HG02571 (cell line): ENCODE data around the gene GARIN5A.
A peak's percentile ranks its signal among the peaks of the same experiment; 100 is the strongest.

Experiments
- ATAC-seq: cut with Tn5 transposase; IDR thresholded peaks from one replicate; pipeline ENCODE4 v1.9.1; 2021; ENCODE audit warnings: mild to moderate bottlenecking, moderate library complexity; ENCODE audit not compliant: unreplicated experiment

The GARIN5A gene

GRCh38 chr19:50476224-50476906 lies at the start of gene GARIN5A, which contains the start of gene EMC10:
GARIN5A (minus strand) TSS chr19:50476848; CDS start chr19:50476388, 460 bp downstream.
EMC10 (plus strand) TSS chr19:50476507; CDS start chr19:50476545, 38 bp downstream.
- peak; percentile 75 for ATAC-seq

GRCh38 chr19:50522881-50523280 lies 46.2 kb upstream of the GARIN5A start:
- ATAC-seq, result no peak

GRCh38 chr19:50520822-50521465 lies 44.3 kb upstream of the GARIN5A start:
- ATAC-seq, result no peak

- no peak for ATAC-seq
These were observed 42.4 kb upstream of the GARIN5A start for GRCh38 chr19:50519006-50519575.

GRCh38 chr19:50518091-50519005 lies 41.7 kb upstream of the GARIN5A start:
- ATAC-seq, result no peak

- no peak for ATAC-seq
These were observed 41.0 kb upstream of the GARIN5A start for GRCh38 chr19:50517704-50518075.

- no peak for ATAC-seq
These were observed 40.5 kb upstream of the GARIN5A start for GRCh38 chr19:50516964-50517703.

- ATAC-seq, result no peak
These were observed 39.8 kb upstream of the GARIN5A start for GRCh38 chr19:50516456-50516855.

GRCh38 chr19:50515168-50515561 lies 38.5 kb upstream of the GARIN5A start:
- ATAC-seq, result no peak

GRCh38 chr19:50514346-50515167 lies 37.9 kb upstream of the GARIN5A start:
- ATAC-seq, result no peak

- no peak for ATAC-seq
These were observed 37.2 kb upstream of the GARIN5A start, which contains the start of gene ASPDH for GRCh38 chr19:50513746-50514345. ASPDH (minus strand) TSS chr19:50513913; CDS start chr19:50513823, 90 bp downstream.

GRCh38 chr19:50512999-50513745 lies 36.5 kb upstream of the GARIN5A start:
- ATAC-seq, result no peak

- ATAC-seq, result no peak
These were observed 35.7 kb upstream of the GARIN5A start for GRCh38 chr19:50512112-50512998.

GRCh38 chr19:50511069-50511822 lies 34.6 kb upstream of the GARIN5A start, which contains the start of gene JOSD2:
JOSD2 (minus strand) TSS chr19:50511191; CDS start chr19:50510431, 760 bp downstream.
- ATAC-seq, result peak; percentile 82

- ATAC-seq, result no peak
These were observed 34.0 kb upstream of the GARIN5A start for GRCh38 chr19:50510700-50511068.

- no peak for ATAC-seq
These were observed 33.5 kb upstream of the GARIN5A start for GRCh38 chr19:50510121-50510670.
